ENCODE measurements around the gene ISM1. TPM values are rescaled to one million over a fixed set of nuclear protein-coding genes. Genes with fewer than 3 reads are reported as not detected.
"Not testable (repeated sequence)": the region's sequence is repeated elsewhere in the genome, so short reads cannot be mapped to it uniquely, and the experiment has no call there.

The ISM1 gene
- total and polyA plus RNA-seq, 3 experiments from 2014 or later, result 1.3 to 1.7 (median 1.6) TPM

GRCh38 chr20:13226367-13226766 lies 5.3 kb downstream of the ISM1 start:
- Mint-ChIP-seq H3K36me3 (no peaks in the 10 kb centered on the region), H3K27me3 (peaks cover 1 to 28% of the 10 kb centered on the region in 2 donors), H3K4me1 (peaks cover 28 to 45% (median 39%) of the 10 kb centered on the region in 3 donors), H3K9me3 (peaks cover 0 to 7% (median 3%) of the 10 kb centered on the region in 5 donors), H3K4me3 (no peak overlapping the region), H3K27ac (no peak overlapping the region)
- Histone ChIP-seq H3K27me3 (ENCODE audit: insufficient read depth, low read length, poor library complexity, severe bottlenecking) (no peaks in the 10 kb centered on the region), H3K27ac (ENCODE audit: low read depth, low read length) (no peak overlapping the region), H3K4me1 (ENCODE audit: insufficient read depth, low read length) (peaks cover 37% of the 10 kb centered on the region), H3K4me3 (ENCODE audit: low read length) (no peak overlapping the region), H3K36me3 (ENCODE audit: insufficient read depth, low read length) (no peaks in the 10 kb centered on the region), H3K9me3 (ENCODE audit: low read length) (no peaks in the 10 kb centered on the region)
- no peak for DNase-seq
- POLR2A ChIA-PET, result no interaction called here
- CTCF ChIA-PET, result no interaction called here

GRCh38 chr20:13228771-13229170 lies 7.7 kb downstream of the ISM1 start:
- no peaks in the 10 kb centered on the region for H3K36me3 Mint-ChIP-seq
- peaks cover 43% of the 10 kb centered on the region for H3K4me1 ChIP-seq (ENCODE audit: insufficient read depth, low read length)
- POLR2A ChIA-PET, result no interaction called here
- no peaks in the 10 kb centered on the region for H3K9me3 ChIP-seq (ENCODE audit: low read length)
- H3K4me1 Mint-ChIP-seq, result peaks cover 34 to 44% (median 41%) of the 10 kb centered on the region in 3 donors
- peak overlapping the region; percentile 3 to 93 (median 64) for H3K27ac Mint-ChIP-seq
- DNase-seq, result no peak
- no peaks in the 10 kb centered on the region for H3K27me3 ChIP-seq (ENCODE audit: insufficient read depth, low read length, poor library complexity, severe bottlenecking)
- CTCF ChIA-PET, result no interaction called here
- H3K4me3 Mint-ChIP-seq, result peak overlapping the region in 4 of 7 donors; percentile 17 to 49 (median 27)
- H3K4me3 ChIP-seq (ENCODE audit: low read length), result no peak overlapping the region
- peaks cover 0 to 6% (median 3%) of the 10 kb centered on the region in 5 donors for H3K9me3 Mint-ChIP-seq
- peaks cover 1 to 14% of the 10 kb centered on the region in 2 donors for H3K27me3 Mint-ChIP-seq
- no peaks in the 10 kb centered on the region for H3K36me3 ChIP-seq (ENCODE audit: insufficient read depth, low read length)
- H3K27ac ChIP-seq (ENCODE audit: low read depth, low read length), result no peak overlapping the region

- H3K4me1 Mint-ChIP-seq, result peaks cover 34 to 42% (median 41%) of the 10 kb centered on the region in 3 donors
- peak overlapping the region in 4 of 7 donors; percentile 4 to 36 (median 17) for H3K4me3 Mint-ChIP-seq
- H3K9me3 ChIP-seq (ENCODE audit: low read length), result no peaks in the 10 kb centered on the region
- ChIA-PET CTCF (no interaction called here), POLR2A (no interaction called here)
- DNase-seq, result no peak
- H3K4me1 ChIP-seq (ENCODE audit: insufficient read depth, low read length), result peaks cover 43% of the 10 kb centered on the region
- peaks cover 0 to 6% (median 3%) of the 10 kb centered on the region in 5 donors for H3K9me3 Mint-ChIP-seq
- H3K27me3 ChIP-seq (ENCODE audit: insufficient read depth, low read length, poor library complexity, severe bottlenecking), result no peaks in the 10 kb centered on the region
- H3K36me3 Mint-ChIP-seq, result no peaks in the 10 kb centered on the region
- H3K4me3 ChIP-seq (ENCODE audit: low read length), result no peak overlapping the region
- no peak overlapping the region for H3K27ac ChIP-seq (ENCODE audit: low read depth, low read length)
- H3K27ac Mint-ChIP-seq, result peak overlapping the region in 7 of 8 donors; percentile 2 to 91 (median 23)
- H3K27me3 Mint-ChIP-seq, result peaks cover 1 to 9% of the 10 kb centered on the region in 2 donors
- H3K36me3 ChIP-seq (ENCODE audit: insufficient read depth, low read length), result no peaks in the 10 kb centered on the region
These were observed 8.5 kb downstream of the ISM1 start for GRCh38 chr20:13229538-13229937.

- peaks cover 1 to 3% of the 10 kb centered on the region in 2 donors for H3K27me3 Mint-ChIP-seq
- H3K9me3 ChIP-seq (ENCODE audit: low read length), result no peaks in the 10 kb centered on the region
- no peaks in the 10 kb centered on the region for H3K36me3 Mint-ChIP-seq
- ChIA-PET POLR2A (no interaction called here), CTCF (no interaction called here)
- peaks cover 34 to 42% (median 41%) of the 10 kb centered on the region in 3 donors for H3K4me1 Mint-ChIP-seq
- peak overlapping the region; percentile 24 for H3K4me3 ChIP-seq (ENCODE audit: low read length)
- H3K36me3 ChIP-seq (ENCODE audit: insufficient read depth, low read length), result no peaks in the 10 kb centered on the region
- H3K27ac Mint-ChIP-seq, result peak overlapping the region; percentile 56 to 98 (median 84)
- no peaks in the 10 kb centered on the region for H3K27me3 ChIP-seq (ENCODE audit: insufficient read depth, low read length, poor library complexity, severe bottlenecking)
- H3K4me3 Mint-ChIP-seq, result peak overlapping the region in 6 of 7 donors; percentile 1 to 73 (median 28)
- peaks cover 0 to 6% (median 3%) of the 10 kb centered on the region in 5 donors for H3K9me3 Mint-ChIP-seq
- H3K4me1 ChIP-seq (ENCODE audit: insufficient read depth, low read length), result peaks cover 43% of the 10 kb centered on the region
- DNase-seq, result peak in 3 of 5 donors; percentile 62 to 72 (median 67)
- H3K27ac ChIP-seq (ENCODE audit: low read depth, low read length), result peak overlapping the region; percentile 55
These were observed 10.1 kb downstream of the ISM1 start for GRCh38 chr20:13231031-13231752.

- no peaks in the 10 kb centered on the region for H3K27me3 ChIP-seq (ENCODE audit: insufficient read depth, low read length, poor library complexity, severe bottlenecking)
- no peak overlapping the region for H3K4me3 ChIP-seq (ENCODE audit: low read length)
- CTCF ChIA-PET, result no interaction called here
- Mint-ChIP-seq H3K4me1 (peaks cover 33 to 42% (median 41%) of the 10 kb centered on the region in 3 donors), H3K27ac (peak overlapping the region in 2 of 8 donors; percentile 21 to 52), H3K4me3 (no peak overlapping the region), H3K9me3 (peaks cover 0 to 5% (median 0%) of the 10 kb centered on the region in 5 donors), H3K27me3 (peaks cover 0 to 1% of the 10 kb centered on the region in 2 donors), H3K36me3 (no peaks in the 10 kb centered on the region)
- H3K27ac ChIP-seq (ENCODE audit: low read depth, low read length), result no peak overlapping the region
- no peak for DNase-seq
- POLR2A ChIA-PET, result interaction anchor here (1.3 kb wide), 1 partner anchor 15 kb away, joined by 3 read pairs; no protein-coding TSS in a partner anchor
- H3K4me1 ChIP-seq (ENCODE audit: insufficient read depth, low read length), result peaks cover 43% of the 10 kb centered on the region
- H3K36me3 ChIP-seq (ENCODE audit: insufficient read depth, low read length), result no peaks in the 10 kb centered on the region
- H3K9me3 ChIP-seq (ENCODE audit: low read length), result no peaks in the 10 kb centered on the region
These were observed 11.9 kb downstream of the ISM1 start for GRCh38 chr20:13232999-13233398.

GRCh38 chr20:13234961-13235360 lies 13.9 kb downstream of the ISM1 start:
- CTCF ChIA-PET, result no interaction called here
- POLR2A ChIA-PET, result no interaction called here
- Histone ChIP-seq H3K4me1 (ENCODE audit: insufficient read depth, low read length) (peaks cover 26% of the 10 kb centered on the region), H3K9me3 (ENCODE audit: low read length) (no peaks in the 10 kb centered on the region), H3K27me3 (ENCODE audit: insufficient read depth, low read length, poor library complexity, severe bottlenecking) (no peaks in the 10 kb centered on the region), H3K36me3 (ENCODE audit: insufficient read depth, low read length) (no peaks in the 10 kb centered on the region), H3K27ac (ENCODE audit: low read depth, low read length) (no peak overlapping the region), H3K4me3 (ENCODE audit: low read length) (no peak overlapping the region)
- no peaks in the 10 kb centered on the region for H3K27me3 Mint-ChIP-seq
- no peak overlapping the region for H3K27ac Mint-ChIP-seq
- H3K9me3 Mint-ChIP-seq, result peaks cover 0 to 3% (median 0%) of the 10 kb centered on the region in 5 donors
- no peaks in the 10 kb centered on the region for H3K36me3 Mint-ChIP-seq
- DNase-seq, result no peak
- H3K4me3 Mint-ChIP-seq, result no peak overlapping the region
- peaks cover 20 to 27% (median 25%) of the 10 kb centered on the region in 3 donors for H3K4me1 Mint-ChIP-seq

GRCh38 chr20:13236360-13236759 lies 15.3 kb downstream of the ISM1 start:
- H3K4me3 Mint-ChIP-seq; H3K27me3 Mint-ChIP-seq; H3K9me3 ChIP-seq (ENCODE audit: low read length); H3K4me3 ChIP-seq (ENCODE audit: low read length); H3K9me3 Mint-ChIP-seq; DNase-seq; H3K27me3 ChIP-seq (ENCODE audit: insufficient read depth, low read length, poor library complexity, severe bottlenecking); CTCF ChIA-PET; H3K36me3 ChIP-seq (ENCODE audit: insufficient read depth, low read length); H3K27ac Mint-ChIP-seq; H3K36me3 Mint-ChIP-seq; H3K27ac ChIP-seq (ENCODE audit: low read depth, low read length); POLR2A ChIA-PET: not testable (repeated sequence)
- H3K4me1 Mint-ChIP-seq, result peaks cover 9 to 13% (median 11%) of the 10 kb centered on the region in 3 donors
- peaks cover 12% of the 10 kb centered on the region for H3K4me1 ChIP-seq (ENCODE audit: insufficient read depth, low read length)

GRCh38 chr20:13236990-13237720 lies 16.1 kb downstream of the ISM1 start:
- Histone ChIP-seq H3K36me3 (ENCODE audit: insufficient read depth, low read length) (no peaks in the 10 kb centered on the region), H3K4me1 (ENCODE audit: insufficient read depth, low read length) (peaks cover 4% of the 10 kb centered on the region), H3K27me3 (ENCODE audit: insufficient read depth, low read length, poor library complexity, severe bottlenecking) (no peaks in the 10 kb centered on the region), H3K27ac (ENCODE audit: low read depth, low read length) (no peak overlapping the region), H3K4me3 (ENCODE audit: low read length) (no peak overlapping the region), H3K9me3 (ENCODE audit: low read length) (no peaks in the 10 kb centered on the region)
- peaks cover 0 to 3% (median 0%) of the 10 kb centered on the region in 5 donors for H3K9me3 Mint-ChIP-seq
- no peaks in the 10 kb centered on the region for H3K36me3 Mint-ChIP-seq
- no peak overlapping the region for H3K4me3 Mint-ChIP-seq
- no peaks in the 10 kb centered on the region for H3K27me3 Mint-ChIP-seq
- H3K4me1 Mint-ChIP-seq, result peaks cover 2 to 5% (median 5%) of the 10 kb centered on the region in 3 donors
- peak overlapping the region in 1 of 8 donors; percentile 10 for H3K27ac Mint-ChIP-seq
- POLR2A ChIA-PET, result no interaction called here
- DNase-seq, result no peak
- CTCF ChIA-PET, result no interaction called here

Measured in CD8-positive, alpha-beta memory T cell (primary cell).